IPS-18a (cell line): ENCODE measurements around the gene KRT3.

Source experiments
- H3K27ac ChIP-seq: one replicate; pipeline ENCODE4 v1.5.1; 2013; ENCODE audit warnings: low read length
- H3K27me3 ChIP-seq: one replicate; pipeline ENCODE4 v1.6.1; 2013; ENCODE audit warnings: mild to moderate bottlenecking, low read length; ENCODE audit not compliant: control insufficient read depth, insufficient read depth
- H3K36me3 ChIP-seq: one replicate; pipeline ENCODE4 v1.6.1; 2013; ENCODE audit warnings: low read depth, low read length; ENCODE audit not compliant: control insufficient read depth
- H3K4me1 ChIP-seq: one replicate; pipeline ENCODE4 v1.6.1; 2013; ENCODE audit warnings: low read depth, low read length; ENCODE audit not compliant: control insufficient read depth
- H3K4me3 ChIP-seq: one replicate; pipeline ENCODE4 v1.5.1; 2013; ENCODE audit warnings: low read length
- H3K9ac ChIP-seq: one replicate; pipeline ENCODE4 v1.6.1; 2013; ENCODE audit warnings: mild to moderate bottlenecking, low read length, moderate library complexity
- H3K9me3 ChIP-seq: one replicate; pipeline ENCODE4 v1.6.1; 2013; ENCODE audit warnings: low read depth, low read length; ENCODE audit not compliant: control insufficient read depth

KRT3 gene

DNA sequence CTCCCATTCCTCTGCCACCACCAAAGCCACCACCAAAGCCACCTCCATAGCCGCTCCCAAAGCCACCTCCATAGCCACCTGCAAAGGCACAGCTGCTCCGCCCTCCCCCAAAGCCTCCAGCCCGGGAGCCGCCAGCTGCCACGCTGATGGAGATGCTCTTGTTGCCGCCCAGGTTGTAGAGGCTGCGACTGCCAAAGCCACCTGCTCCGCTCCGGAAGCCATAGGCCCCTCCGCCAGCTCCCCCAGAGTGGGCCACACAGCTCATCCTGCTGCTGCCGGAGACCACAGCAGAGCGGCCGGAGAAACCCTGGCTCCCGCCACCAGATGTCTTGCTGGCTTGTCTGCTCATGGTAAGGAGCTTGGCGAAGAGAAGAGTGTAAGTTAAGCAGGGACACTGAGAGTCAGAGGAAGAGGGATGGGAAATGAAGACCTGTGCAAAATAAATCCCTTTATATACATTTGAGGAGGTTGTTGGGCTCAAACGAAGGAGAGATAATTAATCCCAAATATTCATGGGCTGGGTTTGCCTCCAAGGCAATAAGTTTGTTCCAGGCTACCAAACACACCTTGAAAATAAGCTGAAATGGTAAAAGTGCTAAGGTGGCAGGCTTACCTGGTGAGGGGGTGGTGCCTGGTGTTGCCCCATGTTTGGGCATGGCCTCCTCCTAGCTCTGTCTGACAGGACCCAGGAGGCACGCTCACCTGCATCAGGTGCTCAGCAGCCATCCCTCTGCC, at the start of gene KRT3:
TSS of gene KRT3 (minus strand) at position 424 of the 735 bp plus-strand sequence. CDS start at position 349, 75 bp downstream.
- no peaks in the 10 kb centered on the region for H3K27me3 ChIP-seq

DNA sequence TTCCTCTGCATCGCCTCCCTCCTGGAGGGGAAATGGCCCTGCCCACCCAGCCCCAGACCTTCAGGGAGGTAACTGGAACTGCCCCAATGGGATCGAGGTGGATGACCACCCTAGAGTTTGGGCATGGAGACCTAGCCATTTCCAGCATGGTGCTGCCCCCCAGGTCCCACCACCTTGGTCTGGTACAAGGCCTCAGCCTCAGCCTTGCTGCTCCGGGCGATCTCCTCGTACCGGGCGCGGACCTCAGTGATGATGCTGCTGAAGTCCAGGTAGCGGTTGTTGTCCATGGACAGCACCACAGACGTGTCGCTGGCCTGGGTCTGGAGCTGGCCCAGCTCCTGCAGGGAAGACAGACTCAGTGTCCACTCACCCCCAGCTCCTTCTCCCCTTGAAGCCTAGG, 48.5 kb upstream of the KRT3 start:
- H3K4me3 ChIP-seq, result no peak overlapping the region
- no peaks in the 10 kb centered on the region for H3K4me1 ChIP-seq
- H3K27me3 ChIP-seq, result no peaks in the 10 kb centered on the region
- no peaks in the 10 kb centered on the region for H3K9me3 ChIP-seq
- no peak overlapping the region for H3K27ac ChIP-seq
- no peaks in the 10 kb centered on the region for H3K36me3 ChIP-seq
- no peak overlapping the region for H3K9ac ChIP-seq

More for the DNA sequence above, at the start of gene KRT3:
- H3K27ac ChIP-seq, result no peak within 1 kb of the TSS
- H3K4me3 ChIP-seq, result no peak within 1 kb of the TSS
- no peaks in the 10 kb centered on the region for H3K36me3 ChIP-seq
- H3K9me3 ChIP-seq, result no peaks in the 10 kb centered on the region
- H3K9ac ChIP-seq, result no peak within 1 kb of the TSS
- H3K4me1 ChIP-seq, result peaks cover 5% of the 10 kb centered on the region

DNA sequence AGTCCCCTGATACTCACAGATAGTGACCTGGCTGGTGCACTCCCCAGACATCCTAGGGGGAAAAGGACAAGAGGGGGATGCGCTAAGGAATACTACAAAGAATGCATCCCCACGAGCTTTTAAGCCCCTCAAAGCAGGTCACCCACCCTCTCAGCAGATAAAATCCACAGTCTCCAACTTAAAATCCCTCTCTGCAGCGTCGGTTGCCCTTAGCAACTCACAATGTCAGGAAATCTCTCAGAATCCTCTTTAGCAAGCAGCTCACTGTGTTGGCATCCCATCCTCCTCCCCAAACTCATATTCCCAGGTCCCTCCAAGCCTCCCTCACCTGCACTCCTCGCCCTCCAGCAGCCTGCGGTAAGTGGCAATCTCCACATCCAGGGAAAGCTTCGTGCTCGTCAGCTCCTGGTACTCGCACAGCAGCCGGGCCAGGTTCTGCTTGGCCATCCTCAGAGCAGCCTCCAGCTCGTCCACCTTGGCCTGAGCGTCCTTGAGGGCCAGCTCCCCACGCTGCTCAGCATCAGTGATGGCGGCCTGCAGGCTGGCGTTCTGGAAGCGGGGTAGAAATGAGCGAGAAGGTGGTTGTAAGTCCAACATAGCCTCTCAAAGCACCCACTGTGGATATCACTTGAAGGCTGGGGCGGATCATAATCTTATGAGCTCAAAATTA, 43.7 kb upstream of the KRT3 start:
- Histone ChIP-seq H3K9ac (no peak overlapping the region), H3K27ac (no peak overlapping the region), H3K4me3 (no peak overlapping the region), H3K27me3 (no peaks in the 10 kb centered on the region), H3K4me1 (no peaks in the 10 kb centered on the region), H3K36me3 (no peaks in the 10 kb centered on the region), H3K9me3 (no peaks in the 10 kb centered on the region)

GRCh38 chr12:52838609-52839435, 42.9 kb upstream of the KRT3 start:
- Histone ChIP-seq H3K27me3 (no peaks in the 10 kb centered on the region), H3K27ac (no peak overlapping the region), H3K9me3 (no peaks in the 10 kb centered on the region), H3K4me1 (no peaks in the 10 kb centered on the region), H3K9ac (no peak overlapping the region), H3K36me3 (no peaks in the 10 kb centered on the region), H3K4me3 (no peak overlapping the region)

GRCh38 chr12:52837781-52838608, 42.1 kb upstream of the KRT3 start:
- Histone ChIP-seq H3K9me3 (no peaks in the 10 kb centered on the region), H3K27me3 (no peaks in the 10 kb centered on the region), H3K27ac (no peak overlapping the region)

GRCh38 chr12:52837413-52837741, 41.5 kb upstream of the KRT3 start:
- Histone ChIP-seq H3K9ac (no peak overlapping the region), H3K4me1 (no peaks in the 10 kb centered on the region), H3K27ac (no peak overlapping the region), H3K36me3 (no peaks in the 10 kb centered on the region), H3K9me3 (no peaks in the 10 kb centered on the region), H3K4me3 (no peak overlapping the region), H3K27me3 (no peaks in the 10 kb centered on the region)

More at GRCh38 chr12:52837781-52838608, 42.1 kb upstream of the KRT3 start:
- Histone ChIP-seq H3K9ac (no peak overlapping the region), H3K4me1 (no peaks in the 10 kb centered on the region), H3K36me3 (no peaks in the 10 kb centered on the region), H3K4me3 (no peak overlapping the region)

DNA sequence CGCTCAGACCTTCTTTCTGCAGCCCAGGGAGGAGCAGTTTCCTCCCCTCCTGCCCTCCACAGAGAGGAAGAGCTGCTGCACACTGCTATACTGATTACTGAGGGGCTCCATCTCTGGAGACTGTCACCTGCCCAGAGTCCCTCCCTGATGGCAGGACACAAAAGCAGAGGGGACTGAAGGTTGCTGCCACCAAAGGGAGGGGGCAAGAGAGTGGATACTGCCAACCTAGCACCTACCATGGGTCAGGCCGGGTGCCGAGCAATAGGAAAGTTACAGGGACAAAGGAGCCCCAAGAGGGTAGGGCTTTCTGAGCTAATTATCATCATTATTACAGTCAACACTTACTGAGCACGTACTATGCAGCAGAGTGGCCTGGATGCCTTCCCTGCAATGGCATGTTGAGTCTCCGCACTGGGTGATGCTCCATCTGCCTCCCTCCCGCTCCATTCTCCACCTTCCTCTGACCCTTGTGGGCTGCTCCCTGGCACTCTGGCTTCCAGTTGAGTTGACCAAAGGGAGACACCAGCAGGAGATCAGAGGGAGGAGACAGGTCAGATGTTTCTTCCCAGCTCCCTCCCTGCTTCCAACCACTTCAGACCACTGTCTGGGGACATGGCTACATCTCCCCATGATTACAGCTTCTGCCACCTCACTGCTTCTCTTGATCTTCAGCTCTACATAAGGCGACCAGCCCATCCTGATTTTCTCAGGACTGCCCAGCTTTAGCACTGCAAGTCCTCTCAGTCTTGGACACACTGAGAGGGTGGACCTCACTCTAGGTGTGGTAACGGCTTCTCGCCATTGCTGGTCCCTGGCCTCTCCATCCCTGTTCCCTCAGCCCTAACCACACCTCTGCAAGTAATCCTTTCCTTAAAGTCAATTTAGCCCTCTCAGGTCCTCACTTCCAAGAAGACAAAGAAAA, 40.8 kb upstream of the KRT3 start:
- H3K9me3 ChIP-seq, result no peaks in the 10 kb centered on the region
- H3K4me1 ChIP-seq, result no peaks in the 10 kb centered on the region
- H3K36me3 ChIP-seq, result no peaks in the 10 kb centered on the region
- no peak overlapping the region for H3K27ac ChIP-seq
- H3K9ac ChIP-seq, result no peak overlapping the region
- H3K27me3 ChIP-seq, result no peaks in the 10 kb centered on the region
- no peak overlapping the region for H3K4me3 ChIP-seq

GRCh38 chr12:52836042-52836466, 40.1 kb upstream of the KRT3 start:
- Histone ChIP-seq H3K4me3 (no peak overlapping the region), H3K9me3 (no peaks in the 10 kb centered on the region), H3K36me3 (no peaks in the 10 kb centered on the region), H3K4me1 (no peaks in the 10 kb centered on the region), H3K27me3 (no peaks in the 10 kb centered on the region), H3K27ac (no peak overlapping the region), H3K9ac (no peak overlapping the region)

DNA sequence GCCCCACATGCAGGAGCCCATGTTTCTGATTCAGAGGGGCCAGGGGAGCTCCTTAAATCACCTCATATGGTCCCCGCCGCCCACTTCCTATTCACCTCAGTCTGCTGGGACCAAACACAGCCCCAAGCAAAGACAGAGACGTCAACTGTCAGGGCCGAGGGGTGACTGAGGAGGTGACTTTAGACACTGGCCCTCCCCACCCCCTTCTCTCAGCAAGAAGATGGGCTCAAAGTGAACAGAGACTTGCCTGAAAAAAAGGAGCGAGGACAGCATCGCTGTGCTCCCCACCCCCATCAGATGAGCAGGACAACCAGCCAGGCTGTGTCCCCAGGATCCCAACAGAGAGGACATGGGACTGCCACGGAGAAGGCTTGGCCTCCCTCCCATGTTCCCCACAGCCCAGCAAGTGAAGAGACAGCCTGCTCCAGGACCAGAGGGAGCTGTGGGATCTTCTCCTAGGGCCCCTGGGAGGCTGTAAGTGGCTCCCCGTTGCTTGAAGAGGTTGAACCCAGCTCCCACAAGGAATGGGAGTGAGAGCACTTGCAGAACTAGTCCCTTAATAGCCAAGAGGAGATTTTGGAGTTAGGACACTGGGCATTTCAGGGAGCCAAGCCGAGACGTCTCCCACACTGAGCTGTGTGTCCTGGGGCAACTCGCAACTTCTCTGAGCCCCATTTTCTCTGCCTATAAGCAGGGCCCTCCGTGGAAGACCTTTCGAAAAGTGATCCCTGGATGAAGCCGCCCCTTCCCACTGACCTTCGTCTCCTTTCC, 39.5 kb upstream of the KRT3 start:
- Histone ChIP-seq H3K9ac (no peak overlapping the region), H3K9me3 (no peaks in the 10 kb centered on the region), H3K4me3 (no peak overlapping the region), H3K27me3 (no peaks in the 10 kb centered on the region), H3K27ac (no peak overlapping the region), H3K36me3 (no peaks in the 10 kb centered on the region), H3K4me1 (no peaks in the 10 kb centered on the region)

DNA sequence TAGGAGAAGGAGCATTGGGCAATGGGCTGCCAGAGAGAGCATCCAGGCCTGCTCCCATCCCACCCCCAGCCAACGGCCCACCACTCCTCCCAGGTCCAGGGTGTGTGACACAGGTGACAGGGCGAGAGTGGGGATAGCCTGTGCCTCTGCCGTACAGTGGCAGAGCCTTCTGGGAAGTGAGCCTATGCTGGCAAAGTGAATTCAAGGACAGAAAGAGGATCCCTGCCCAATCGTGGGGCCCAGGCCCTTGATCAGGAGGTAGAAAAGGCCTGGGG, 38.7 kb upstream of the KRT3 start:
- H3K4me1 ChIP-seq, result no peaks in the 10 kb centered on the region
- no peak overlapping the region for H3K27ac ChIP-seq
- H3K4me3 ChIP-seq, result no peak overlapping the region

More for the DNA sequence above, 38.7 kb upstream of the KRT3 start:
- H3K27me3 ChIP-seq, result no peaks in the 10 kb centered on the region
- H3K9me3 ChIP-seq, result no peaks in the 10 kb centered on the region
- no peak overlapping the region for H3K9ac ChIP-seq
- no peaks in the 10 kb centered on the region for H3K36me3 ChIP-seq
